ENCODE results near the gene PCSK2. TPM values are rescaled to one million over a fixed set of nuclear protein-coding genes. Genes with fewer than 3 reads are reported as not detected.

The PCSK2 gene
- total and polyA plus RNA-seq, 2 of the 8 experiments (the other 6 are each of a cell fraction or from before 2014, with no cell fraction given) = 1.9 to 4.2 TPM

DNA sequence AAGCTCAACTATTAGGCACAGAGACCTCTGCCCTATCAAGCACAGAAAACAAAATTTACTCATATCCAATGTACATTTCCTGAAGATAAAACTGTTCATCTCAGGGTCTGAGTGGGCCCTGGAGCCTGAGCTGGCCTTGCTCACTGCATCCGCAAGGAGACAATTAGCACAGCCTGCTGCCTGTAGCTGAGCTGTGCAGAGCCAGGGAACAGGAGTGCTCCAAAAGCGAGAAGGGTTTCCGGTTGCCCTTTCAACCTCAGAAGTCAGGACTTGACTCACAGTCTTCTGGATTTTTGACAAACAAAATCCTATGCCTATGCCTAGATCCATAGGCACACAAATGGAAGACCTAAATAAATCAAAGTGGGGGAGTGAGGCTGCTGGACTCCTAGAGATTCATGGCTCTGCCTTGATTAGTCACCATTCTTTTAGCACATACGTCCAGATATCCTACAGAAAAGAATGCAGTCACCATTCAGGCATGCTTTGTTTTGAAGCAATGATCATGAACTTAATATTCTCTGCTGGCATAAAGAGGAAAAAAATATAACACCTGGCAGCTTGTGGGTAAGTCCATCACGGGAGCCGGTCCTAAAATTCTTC lies 230.8 kb downstream of the PCSK2 start (continued):
- no peak for TF ChIP-seq CHD7 (IDR thresholded peaks at IDR 0.05; ENCODE audit: insufficient replicate concordance, low read length)

All from H1 (cell line).